DMS79 (cell line): ENCODE measurements around the gene TFB1M.
A peak's percentile ranks its signal among the peaks of the same experiment; 100 is the strongest.
"Not testable (repeated sequence)": the region's sequence is repeated elsewhere in the genome, so short reads cannot be mapped to it uniquely, and the experiment has no call there.

ENCODE experiments used
- DNase-seq: peaks from one replicate; lab custom pipeline; 2025; lab: John Stamatoyannopoulos, UW

Gene TFB1M

DNA sequence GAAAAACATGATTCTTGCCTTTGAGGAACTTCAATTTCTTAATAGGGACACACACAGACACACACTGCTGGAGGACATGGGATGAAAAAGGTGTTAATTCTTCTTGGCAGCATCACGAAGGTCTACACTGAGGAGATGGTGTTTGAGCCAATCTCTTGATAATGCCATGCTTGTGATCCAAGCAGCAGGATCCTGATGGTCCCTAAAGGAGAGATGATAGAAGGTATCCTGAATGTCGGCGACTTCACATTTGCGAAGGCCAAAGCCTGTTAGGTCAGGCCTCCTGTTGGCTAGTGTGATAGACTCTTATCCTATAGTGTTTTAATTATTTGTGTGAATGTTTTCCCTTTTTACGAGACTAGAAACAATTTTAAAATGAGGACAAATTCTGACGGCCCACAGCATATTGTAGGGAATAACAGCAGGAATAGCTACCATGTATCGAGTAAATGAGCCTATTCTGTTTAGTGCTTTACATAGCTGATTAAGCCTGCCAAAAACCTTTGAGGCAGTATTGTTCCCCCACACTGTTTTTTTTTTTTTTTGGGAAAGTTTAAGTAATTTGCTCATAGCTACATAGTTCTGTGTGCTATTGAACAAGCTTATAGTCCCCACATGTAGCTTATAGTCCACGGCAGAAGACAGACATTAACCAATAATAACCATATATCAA is 15.3 kb upstream of the TFB1M start:
- DNase-seq: no peak

DNA sequence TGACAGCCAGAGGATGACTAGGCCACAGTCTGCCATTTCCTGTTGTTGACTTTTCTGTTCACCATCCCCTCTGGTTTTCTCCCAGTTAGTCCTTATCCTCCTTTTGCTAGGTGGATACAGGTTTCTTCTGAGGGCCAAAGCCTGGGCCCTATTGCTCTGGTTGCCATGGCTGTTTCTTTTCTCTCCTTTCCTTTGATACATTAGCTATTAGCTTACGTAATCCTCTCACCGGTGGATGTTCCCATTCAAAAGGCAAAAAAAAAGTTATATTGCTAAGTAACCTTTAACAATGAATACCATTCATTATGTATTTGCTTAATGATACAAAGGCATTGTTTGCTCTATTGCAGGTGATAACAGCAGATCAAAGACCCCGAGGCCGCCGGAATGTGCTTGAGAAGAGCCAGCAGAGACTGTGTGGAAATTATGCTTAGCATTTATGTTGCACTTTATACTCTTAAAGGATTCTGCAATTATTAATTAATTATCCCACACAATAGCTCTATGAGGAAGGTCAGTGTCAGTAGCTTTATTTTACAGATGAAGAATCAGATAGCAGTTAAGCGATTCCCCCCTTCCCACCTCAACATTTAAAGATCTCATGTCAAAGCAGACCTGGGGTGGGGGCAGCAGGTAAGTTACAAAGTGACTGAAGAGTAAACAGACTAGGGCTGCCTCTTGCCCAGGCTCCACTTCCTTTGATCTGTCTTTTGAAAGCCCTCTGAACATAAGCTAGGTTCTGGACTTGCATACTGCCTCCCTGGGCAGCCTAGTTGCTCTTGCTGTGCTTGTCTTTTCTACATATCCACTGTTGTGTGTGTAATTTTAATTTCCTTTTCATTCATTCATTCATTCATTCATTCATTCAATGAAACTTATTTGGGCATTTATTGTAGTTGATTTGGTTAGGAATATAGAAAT is 14.5 kb upstream of the TFB1M start:
- DNase-seq: no peak

DNA sequence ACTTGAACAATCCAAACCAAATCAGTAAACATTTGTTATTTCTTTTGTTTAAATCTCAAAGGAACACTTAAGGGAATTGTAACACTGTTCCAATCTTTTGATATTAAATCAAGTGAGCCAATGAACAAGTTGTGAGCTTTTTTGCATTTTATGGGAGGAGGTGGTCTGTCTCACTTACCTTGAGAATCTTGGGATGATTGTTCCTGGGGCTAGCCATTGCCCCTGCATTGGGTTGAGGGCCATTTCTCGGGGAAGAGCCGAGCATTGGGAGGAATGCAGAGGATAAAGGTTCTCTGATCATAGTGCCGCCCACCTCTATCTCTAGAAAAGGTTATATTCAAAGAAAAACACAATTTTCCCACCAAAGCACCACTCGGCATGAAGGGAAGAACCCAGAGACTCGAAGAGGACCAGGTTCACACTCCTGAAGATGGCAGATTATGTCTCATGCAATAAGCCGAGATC is 13.8 kb upstream of the TFB1M start:
- no peak for DNase-seq

DNA sequence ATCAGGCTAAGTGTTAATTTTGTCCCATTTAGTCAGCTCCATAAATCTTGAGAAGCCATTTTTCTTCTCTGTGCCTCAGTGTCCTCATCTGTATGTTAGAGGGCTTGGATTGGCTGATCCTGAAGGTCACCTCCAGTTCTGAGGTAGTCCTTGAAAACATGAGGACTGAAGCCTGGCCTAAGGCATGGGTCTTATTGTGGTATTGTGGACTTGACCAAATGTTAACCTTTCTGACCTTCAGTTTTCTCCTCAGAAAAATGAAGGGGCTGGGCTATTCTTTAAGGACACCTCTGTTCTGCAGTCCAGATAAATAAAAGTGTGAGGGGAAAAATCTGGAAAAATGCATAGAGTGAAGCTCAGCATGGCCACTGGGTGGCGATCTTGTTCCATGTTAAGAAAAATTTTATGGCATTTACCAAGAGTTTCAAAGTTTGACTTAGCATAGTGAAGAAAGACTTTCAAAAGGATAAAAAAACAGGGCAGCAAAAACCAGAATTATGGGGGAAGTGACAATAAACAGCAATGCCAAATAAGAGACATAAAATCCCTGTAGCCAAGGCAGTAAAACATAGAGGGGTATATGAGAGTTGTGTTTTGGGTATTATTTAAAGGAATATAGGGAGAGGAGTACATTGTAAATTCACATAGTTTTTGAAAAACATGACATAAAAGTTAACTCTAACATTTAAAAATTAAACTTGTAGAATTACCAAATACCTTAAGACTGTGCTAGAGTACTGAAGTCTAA is 13.2 kb upstream of the TFB1M start:
- no peak for DNase-seq

DNA sequence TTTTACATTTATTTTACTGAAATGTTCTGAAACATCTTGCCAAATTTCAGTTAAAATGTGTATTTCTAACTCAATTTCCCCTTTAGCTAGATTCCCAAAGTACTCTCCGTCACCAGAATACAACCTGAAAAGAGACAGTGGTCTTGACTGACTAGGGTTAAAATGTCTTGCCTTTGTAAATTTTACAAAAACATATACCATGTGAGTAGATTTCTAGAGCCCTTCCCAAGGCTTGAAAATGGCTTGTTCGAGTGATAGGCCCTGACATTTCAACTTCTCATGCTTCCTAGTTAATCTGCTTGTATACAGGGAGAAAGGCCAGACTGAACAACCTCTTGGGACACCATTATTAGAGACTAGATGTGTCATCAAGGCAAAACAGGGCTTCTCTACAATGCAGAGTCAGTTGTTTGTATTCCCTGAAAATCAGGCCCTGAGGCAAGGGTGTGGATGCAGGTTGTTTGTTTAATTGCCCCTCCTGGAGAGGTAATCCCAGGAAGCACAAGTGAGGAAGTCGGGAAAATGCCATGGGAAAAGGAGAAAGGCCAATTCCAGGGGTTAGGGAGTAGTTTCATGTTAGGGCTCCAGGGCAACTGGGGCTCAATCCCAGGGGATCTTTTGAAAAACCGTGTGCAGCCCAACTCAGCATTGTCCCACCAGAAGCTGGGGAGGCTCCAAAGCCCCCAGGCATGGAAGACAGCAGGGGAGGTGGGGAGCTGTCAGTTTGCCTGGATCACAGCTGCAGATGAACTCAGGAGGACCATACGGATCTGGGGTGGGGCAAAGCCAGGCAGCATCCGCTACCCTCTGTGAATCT is 11.6 kb upstream of the TFB1M start:
- DNase-seq: no peak

DNA sequence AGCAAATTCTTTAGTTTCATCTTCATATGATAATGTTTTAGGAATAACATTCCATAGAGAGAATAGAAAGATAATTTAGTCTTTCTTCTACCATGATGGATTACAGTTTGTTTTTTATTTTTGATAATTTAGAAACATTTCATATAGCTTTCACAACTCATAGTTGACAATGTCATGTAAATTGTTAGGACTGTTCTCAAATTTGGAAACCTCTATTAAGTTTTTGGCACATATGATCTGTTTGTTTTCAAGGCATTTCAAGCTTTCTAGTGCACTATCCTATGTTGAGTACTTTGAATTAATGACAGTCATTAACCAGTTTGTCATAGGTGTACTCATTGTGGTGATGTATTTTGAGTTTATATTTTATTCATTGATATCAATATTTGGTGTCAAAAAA is 10.7 kb upstream of the TFB1M start:
- DNase-seq: no peak

DNA sequence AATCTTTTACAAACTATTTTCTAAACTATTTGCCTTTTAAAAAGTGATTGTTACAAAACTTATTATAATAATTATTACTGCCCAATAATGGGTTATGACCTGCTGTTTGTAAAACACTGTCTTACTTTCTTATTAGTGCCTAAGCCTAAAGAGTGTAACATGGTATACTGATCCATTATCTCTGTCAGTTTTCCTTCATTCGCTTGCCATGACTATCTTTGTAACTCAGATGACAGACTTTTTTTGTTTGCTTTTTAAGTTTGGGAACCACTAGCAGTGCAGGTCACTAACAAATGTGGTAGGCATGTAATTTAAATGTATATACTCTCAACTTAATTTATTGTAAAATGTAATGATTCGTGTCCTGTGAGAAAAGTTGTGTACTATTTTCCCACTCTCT is 9.9 kb upstream of the TFB1M start:
- no peak for DNase-seq

DNA sequence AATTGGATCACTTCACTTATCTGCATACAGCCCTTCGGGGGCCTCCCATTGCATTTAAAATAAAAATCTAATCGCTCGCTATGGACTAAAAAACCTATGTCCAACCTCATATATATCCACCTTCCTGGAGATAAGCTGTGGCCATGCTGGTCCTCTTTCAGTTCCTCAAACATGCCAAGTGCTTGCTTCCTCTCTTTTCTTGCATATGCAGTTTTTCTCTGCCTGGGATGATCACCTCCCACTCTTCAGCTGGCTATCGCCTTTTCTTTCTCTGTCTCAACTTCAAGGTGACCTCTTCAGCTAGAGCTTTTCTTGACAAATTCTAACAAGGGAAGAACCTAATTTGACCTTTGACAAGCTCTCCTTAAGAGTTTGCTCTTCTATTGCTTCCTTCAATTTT is 5.6 kb upstream of the TFB1M start:
- no peak for DNase-seq

DNA sequence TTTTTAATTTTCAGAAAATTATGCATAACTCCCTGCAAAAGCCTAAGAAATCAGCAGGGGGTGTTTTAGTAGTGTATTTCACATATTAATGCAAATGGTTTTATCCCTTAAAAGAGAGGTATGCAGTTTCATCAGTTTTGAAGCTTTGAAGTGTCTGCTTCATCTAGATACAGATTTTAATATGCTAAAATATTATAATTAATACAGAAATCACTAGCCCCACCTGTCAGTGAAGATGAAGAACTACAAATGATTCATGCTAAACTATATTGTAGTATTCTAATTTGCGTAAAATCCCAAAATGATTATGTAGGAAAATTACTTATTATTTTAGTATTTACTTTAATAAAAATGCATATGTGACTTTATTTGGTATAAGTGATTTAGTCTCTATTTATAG is 2.9 kb upstream of the TFB1M start:
- DNase-seq: no peak

DNA sequence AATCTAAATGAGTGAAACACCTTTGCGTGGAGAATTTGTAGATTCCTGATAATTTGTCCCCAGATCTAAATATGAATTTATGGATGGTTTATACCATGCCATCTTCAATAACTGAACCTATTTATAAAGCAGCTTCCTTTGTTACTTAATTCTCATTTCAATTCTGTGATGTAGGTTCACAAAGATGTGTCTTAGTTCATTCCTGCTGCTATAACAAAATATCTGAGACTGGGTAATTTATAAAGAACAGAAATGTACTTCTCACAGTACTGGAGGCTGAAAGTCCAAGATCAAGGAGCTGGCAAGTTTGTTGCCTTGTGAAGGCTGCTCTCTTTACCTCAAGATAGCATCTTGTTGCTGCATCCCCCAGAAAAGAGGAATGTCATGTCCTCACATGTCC is 2.1 kb upstream of the TFB1M start:
- DNase-seq: no peak

DNA sequence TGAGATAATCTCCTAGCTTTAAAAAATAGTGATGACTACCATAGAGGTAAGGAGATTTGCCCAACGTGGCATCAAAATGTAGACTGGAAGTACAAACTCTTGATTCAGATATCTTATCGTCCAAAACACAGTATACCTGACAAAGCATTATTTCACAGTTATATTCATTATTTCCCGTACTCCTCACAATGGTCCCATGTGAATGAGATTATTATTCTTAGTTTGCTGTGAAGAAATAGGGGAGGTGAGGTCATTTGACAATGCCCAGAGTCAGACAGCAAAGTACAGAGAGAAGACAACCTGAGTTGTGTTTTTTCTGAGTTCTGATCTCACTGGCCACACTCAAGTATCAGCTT is 1.2 kb upstream of the TFB1M start:
- no peak for DNase-seq

DNA sequence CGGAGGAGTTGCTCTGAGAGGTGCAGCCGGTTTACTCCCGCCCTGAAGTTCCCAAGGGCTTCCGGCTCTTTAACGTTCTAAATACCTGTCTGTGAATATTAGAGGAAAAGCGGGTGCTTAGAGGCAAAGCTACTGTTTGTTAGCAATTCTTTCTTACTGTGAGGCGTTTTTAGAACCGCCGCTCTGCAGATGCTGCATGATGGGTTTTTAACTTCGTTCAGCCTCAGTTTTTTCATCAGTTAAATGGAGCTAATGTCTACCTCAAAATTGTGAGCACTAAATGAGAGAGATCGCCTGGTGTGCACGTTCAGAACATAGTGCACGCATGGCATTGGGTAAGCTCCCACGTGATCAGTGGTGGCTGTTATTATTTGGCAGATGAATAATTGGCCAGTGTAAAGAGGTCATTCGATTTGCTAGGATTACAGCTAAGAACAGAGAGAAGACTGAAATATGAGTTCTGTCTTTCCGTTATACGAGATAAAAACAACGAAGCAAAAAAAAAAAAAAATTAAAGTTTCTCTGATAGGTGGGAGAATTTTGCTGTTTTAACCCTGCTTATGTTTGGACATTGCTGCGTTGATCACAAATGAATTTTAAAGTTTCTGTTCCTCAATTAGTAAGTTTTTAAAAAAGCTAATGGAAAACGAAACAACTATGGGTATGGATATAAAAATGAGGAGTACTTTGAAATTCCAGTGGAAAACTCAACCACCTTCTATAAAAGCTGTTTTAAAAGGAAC is 660 bp upstream of the TFB1M start:
- DNase-seq: peak; percentile 78

DNA sequence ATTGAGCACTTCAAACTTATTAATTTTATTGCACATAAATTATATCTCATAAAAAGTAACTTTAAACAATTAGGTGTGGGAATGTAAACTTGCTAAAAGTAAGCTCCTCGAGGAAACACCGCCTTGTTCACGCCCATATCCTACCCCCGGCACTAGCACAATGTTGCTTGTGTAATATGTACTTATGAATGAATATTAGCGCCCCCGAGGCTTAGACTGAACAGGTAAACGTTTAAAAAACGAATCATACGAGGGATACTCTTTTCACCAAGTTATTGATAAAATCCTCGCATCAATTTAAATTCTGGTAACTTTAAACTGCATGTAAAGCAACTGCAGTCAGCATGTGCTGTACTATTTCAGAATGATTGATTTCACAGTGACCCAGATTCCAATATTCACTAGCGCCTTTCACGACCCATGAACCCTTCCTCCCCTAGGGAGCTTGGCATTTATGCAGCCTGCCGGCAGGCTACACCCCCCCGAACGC is 637 bp downstream of the TFB1M start:
- no peak for DNase-seq

DNA sequence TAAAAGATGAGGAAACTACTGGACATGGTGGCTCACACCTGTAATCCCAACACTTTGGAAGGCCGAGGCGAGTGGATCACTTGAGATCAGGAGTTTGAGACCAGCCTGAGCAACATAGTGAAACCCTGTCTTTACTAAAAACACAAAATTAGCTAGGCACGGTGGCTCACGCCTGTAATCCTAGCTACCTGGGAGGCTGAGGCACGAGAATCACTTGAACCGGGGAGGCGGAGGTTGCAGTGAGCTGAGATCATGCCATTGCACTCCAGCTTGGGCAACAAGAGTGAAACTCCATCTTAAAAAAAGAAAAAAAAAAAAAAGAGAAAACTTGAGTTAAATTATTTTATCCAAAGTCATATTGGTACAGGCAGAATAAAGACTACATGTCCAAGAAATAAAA is 1.3 kb downstream of the TFB1M start:
- not testable (repeated sequence) for DNase-seq

DNA sequence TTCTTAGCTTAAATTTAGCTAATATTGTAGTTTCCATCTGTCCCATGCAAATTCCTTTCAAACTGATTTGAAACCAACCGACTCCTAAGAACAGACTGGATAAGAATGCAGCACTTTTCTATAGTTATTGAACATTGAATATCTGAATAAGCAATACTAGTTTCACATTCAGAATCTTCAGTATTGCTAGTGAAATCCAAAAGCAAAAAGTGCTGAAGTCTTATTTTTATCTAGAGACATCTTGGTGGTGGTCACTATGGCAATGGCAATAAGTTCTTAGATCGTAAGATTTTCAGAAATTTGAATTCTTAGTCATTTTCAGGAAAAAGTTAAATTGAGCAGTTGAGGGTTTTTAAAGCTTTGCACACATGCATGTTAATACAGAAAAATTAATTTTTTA is 2.7 kb downstream of the TFB1M start:
- no peak for DNase-seq

DNA sequence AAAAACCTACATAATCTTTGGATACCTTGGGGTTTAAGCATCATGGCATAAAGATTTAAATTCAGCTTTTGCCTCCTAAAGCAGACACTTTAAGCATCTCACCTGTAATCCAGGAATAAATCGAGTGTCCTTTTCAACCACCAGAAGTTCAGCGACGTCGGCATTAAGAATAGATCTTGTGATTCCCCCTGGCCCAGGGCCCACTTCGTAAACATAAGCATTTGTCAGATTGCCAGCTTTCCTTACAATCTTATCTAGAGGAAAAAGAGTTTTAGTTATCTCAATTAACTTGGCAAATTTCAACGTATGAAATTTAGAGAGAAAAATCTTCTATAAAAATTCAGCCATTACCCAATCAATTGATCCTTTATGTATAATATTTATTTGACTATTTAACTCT is 3.2 kb downstream of the TFB1M start:
- DNase-seq: peak; percentile 12

DNA sequence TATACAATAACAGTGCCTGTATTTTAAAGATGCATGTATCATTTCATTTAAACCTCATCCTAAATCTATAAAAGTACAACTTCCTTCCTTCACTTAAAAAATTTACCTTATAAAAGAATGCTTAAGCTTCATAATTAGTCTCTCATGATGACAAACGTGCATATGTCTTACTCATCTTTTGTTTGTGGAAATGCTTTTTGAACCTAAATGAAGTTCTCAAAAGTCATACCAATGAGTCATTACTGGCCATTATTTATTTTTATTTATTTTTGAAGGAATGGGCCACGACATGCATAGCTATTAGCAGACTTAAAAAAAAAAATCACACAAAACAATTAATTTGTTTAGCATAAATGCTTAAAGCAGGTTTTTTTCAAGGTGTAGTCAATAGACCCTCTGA is 3.7 kb downstream of the TFB1M start:
- DNase-seq: no peak

DNA sequence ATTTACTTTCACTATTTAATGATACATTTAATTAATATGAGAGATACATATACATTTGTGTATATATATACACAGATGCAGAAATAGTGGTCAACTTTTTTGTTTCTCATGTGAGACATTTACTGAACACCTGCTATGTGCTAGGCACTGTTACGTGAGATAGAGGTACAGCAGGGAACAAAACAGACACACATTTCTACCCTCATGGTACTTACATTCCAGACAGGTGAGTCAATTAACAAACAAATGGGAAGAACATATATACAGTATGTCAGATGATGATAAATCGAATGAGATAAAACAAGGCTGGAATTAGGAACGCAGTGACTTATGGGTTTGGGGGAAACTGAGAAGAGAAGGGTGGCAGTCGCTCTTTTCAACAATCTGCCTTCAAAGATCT is 5.1 kb downstream of the TFB1M start:
- DNase-seq: no peak

DNA sequence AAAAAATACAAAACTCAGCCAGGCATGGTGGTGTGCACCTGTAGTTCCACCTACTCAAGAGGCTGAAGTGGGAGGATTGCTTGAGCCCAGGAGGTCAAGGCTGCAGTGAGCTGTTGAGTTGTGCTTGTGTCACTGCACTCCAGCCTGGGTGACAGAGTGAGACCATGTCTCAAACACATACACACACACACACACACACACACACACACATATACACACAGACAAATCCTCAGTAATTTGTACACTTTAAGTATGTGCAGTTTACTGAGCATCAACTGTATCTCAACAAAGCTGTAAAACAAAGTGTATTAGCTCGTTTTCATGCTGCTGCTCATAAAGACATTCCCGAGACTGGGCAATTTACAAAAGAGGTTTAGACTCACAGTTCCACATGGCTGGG is 7.3 kb downstream of the TFB1M start:
- no peak for DNase-seq

DNA sequence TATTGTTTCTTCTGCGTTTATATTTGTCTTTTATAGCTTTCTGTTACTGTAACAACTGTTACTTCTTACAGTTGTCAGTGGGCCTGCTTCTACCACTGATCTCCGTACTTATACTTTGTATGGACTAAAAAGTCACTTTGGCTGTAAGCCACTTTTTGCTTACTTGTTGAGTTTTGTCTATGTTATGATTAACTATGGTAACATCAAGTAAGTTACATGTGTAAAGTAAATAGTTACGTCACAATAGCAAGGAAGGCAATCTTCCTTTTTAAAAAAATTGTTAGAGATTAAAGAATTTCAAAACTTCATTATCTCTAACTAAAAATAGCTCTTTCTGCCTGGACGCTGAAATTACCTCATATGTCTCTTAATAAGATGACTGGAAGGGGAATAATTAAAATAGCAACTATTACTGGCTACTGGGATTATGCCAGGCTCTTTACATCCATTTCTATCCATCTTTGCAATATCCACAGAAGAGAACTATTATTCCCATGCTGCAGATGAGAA is 10.9 kb downstream of the TFB1M start:
- DNase-seq: no peak

DNA sequence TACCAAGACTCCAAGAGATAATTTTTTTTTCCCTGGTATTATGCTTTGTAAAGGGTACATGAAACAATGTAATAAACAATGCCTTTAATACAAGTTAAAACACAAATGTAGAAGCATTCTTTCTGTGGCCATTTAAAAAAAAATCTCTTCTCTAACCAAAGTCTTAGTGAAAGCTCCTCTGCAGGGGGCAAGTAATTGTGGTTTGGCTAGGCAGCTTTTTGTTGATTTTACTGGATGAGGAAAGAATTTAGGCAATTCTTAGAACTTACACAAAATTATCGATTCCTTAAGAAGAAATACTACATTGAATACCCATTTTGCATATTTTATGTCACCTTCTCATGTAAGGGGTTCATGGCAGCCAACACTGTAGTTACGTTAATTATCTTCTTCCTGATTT is 12.4 kb downstream of the TFB1M start:
- no peak for DNase-seq
